ENCODE results near the gene ELMOD3. TPM values are rescaled to one million over a fixed set of nuclear protein-coding genes. Genes with fewer than 3 reads are reported as not detected.

Gene ELMOD3
- polyA plus RNA-seq, 2 donors = 8.7 to 16.1 TPM

DNA sequence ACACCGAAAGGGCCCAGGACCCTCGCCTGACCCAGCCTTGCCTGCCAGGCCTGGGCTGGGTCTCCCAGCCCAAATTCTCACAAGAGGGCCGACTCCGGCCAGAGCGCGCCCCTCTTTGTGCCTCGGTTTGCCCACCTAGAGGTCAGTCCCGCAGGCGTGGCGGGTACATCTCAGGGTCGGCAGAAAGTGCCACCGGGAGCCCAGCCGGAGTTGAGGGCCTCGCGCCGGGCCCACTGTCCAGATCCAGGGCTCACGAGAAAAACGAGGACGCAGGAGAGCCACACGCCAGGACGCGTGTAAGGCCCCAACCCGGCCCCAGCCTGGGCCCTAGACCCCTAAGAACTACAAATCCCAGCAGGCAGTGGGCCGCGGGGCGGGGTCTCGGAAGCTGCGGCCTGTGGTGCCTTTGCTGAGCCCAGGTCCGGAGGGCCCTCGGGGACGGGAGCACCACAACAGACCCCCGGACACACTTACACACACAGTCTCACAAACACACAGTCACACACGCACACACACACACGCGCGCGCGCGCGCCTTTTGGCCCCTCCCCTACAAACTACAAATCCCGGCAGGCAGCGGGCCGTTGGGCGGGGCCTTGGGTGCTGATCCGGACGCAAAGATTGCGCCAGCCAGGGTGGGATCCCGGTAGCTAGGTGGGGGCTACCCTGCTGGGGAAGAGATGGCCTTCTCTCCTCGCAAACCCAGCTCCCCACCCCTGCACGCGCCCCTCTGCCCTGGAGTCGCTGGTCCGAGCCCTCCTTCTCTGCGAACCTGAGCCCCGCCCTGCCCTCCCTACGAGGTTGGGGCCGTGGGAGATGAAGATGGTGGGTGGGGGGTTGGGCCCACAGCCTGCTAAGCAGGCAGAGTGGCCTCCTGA is 63.8 kb downstream of the ELMOD3 start, which contains the start of gene SH2D6:
TSS of gene SH2D6 (plus strand) at position 583 of the 877 bp plus-strand sequence. CDS start 10,752 bp downstream, outside the sequence.
- peak within 1 kb of the TSS; percentile 74 to 86 for H3K4me3 ChIP-seq (ENCODE audit: low read depth in 1 of 2, low read length in 2 of 2)
- H3K4me1 ChIP-seq (ENCODE audit: control insufficient read depth in 2 of 2, insufficient read depth in 2 of 2, low read length in 1 of 2) = peaks cover 11 to 23% of the 10 kb centered on the region in 2 donors
- no peaks in the 10 kb centered on the region for H3K27me3 ChIP-seq (ENCODE audit: control insufficient read depth in 1 of 2, insufficient read depth in 2 of 2, low read length in 2 of 2)
- WGBS, 2 donors = 15 to 16% methylated on average over 57 of the region's 57 CpGs
- peak within 1 kb of the TSS; percentile 96 to 97 for H3K27ac ChIP-seq (ENCODE audit: low read depth in 2 of 2, low read length in 1 of 2)
- no peaks in the 10 kb centered on the region for H3K9me3 ChIP-seq (ENCODE audit: control insufficient read depth in 2 of 2, insufficient read depth in 1 of 2, low read depth in 1 of 2, low read length in 1 of 2)
- no peaks in the 10 kb centered on the region for H3K36me3 ChIP-seq (ENCODE audit: control insufficient read depth in 2 of 2, insufficient read depth in 2 of 2, low read length in 1 of 2)

DNA sequence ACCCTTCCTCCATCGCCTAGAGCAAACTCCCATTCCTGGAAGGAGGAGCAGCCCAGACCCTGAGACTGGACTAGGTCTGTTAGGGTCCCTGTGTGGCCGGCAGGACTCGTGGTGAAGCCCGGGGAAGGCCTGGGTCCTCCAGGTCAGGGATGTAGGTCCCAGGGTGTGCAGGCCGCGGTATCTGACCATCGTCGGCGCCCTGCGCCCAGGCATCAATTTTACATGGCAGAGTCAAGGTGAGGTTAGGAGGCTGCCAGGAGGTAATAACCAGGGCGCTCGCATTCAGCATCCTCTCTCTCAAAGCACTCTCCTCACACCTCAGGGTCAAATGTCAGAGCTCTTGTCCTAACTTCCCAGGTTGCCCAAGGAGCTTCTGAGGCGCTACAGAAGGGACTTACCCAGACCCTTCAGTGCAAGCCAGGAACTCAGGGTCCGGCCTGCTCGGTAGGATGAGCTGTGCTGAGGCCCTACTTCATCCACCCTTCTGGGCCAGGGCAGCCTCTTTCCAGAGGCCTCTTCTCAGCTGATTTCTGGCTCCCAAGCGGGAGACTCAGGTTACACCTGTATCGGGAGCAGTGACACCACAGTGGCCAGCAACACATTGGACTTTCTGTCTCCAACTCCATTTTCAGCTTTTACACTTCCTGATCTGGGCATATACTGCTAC is 64.6 kb downstream of the ELMOD3 start:
- WGBS, 2 donors = 48 to 53% methylated on average over 17 of the region's 17 CpGs
- H3K4me1 ChIP-seq (ENCODE audit: control insufficient read depth in 2 of 2, insufficient read depth in 2 of 2, low read length in 1 of 2) = peaks cover 11 to 23% of the 10 kb centered on the region in 2 donors
- H3K27me3 ChIP-seq (ENCODE audit: control insufficient read depth in 1 of 2, insufficient read depth in 2 of 2, low read length in 2 of 2) = no peaks in the 10 kb centered on the region
- peak overlapping the region; percentile 74 to 86 for H3K4me3 ChIP-seq (ENCODE audit: low read depth in 1 of 2, low read length in 2 of 2)
- no peaks in the 10 kb centered on the region for H3K9me3 ChIP-seq (ENCODE audit: control insufficient read depth in 2 of 2, insufficient read depth in 1 of 2, low read depth in 1 of 2, low read length in 1 of 2)
- no peaks in the 10 kb centered on the region for H3K36me3 ChIP-seq (ENCODE audit: control insufficient read depth in 2 of 2, insufficient read depth in 2 of 2, low read length in 1 of 2)
- peak overlapping the region; percentile 96 to 97 for H3K27ac ChIP-seq (ENCODE audit: low read depth in 2 of 2, low read length in 1 of 2)

DNA sequence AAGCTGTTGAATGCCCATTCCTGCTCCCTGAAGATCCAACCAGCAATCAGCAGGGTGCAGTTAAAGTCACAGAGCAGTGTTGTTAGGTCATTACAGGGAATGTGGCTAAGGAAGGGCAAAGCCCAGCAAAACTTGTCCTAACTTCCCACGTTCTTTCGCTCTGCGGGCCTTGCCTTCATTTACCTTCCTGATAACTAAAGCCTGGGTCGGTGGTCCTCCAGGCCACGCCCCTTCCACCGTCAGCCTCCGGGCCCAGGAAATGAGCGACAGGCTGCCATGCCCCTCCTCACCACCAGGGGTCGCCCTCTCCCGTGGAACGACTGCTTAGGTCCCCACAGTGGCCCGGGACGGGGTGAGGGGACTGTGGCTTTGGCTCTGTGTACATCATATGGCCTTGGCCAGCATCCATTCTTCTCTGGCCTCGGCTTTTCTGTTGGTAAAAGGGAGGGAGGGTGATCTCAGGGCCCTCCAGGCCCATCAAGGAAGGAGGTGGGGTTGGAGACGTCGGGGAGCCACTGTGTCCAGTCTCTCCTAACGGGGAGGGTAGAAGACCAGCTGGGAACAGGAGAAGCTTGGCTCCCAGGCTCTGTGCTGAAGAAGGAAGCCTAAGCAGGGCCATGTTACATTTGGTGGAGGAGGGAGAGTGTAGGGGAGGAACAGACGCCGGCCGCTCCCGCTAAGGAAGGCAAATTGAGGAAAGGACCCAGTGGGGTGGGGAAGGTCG is 66.1 kb downstream of the ELMOD3 start:
- Histone ChIP-seq H3K4me1 (ENCODE audit: control insufficient read depth in 2 of 2, insufficient read depth in 2 of 2, low read length in 1 of 2) (peaks cover 11 to 21% of the 10 kb centered on the region in 2 donors), H3K4me3 (ENCODE audit: low read depth in 1 of 2, low read length in 2 of 2) (no peak overlapping the region), H3K36me3 (ENCODE audit: control insufficient read depth in 2 of 2, insufficient read depth in 2 of 2, low read length in 1 of 2) (no peaks in the 10 kb centered on the region), H3K9me3 (ENCODE audit: control insufficient read depth in 2 of 2, insufficient read depth in 1 of 2, low read depth in 1 of 2, low read length in 1 of 2) (no peaks in the 10 kb centered on the region), H3K27me3 (ENCODE audit: control insufficient read depth in 1 of 2, insufficient read depth in 2 of 2, low read length in 2 of 2) (no peaks in the 10 kb centered on the region), H3K27ac (ENCODE audit: low read depth in 2 of 2, low read length in 1 of 2) (peak overlapping the region; percentile 69 to 96)
- 22 to 24% methylated on average over 22 of the region's 22 CpGs for WGBS, 2 donors

DNA sequence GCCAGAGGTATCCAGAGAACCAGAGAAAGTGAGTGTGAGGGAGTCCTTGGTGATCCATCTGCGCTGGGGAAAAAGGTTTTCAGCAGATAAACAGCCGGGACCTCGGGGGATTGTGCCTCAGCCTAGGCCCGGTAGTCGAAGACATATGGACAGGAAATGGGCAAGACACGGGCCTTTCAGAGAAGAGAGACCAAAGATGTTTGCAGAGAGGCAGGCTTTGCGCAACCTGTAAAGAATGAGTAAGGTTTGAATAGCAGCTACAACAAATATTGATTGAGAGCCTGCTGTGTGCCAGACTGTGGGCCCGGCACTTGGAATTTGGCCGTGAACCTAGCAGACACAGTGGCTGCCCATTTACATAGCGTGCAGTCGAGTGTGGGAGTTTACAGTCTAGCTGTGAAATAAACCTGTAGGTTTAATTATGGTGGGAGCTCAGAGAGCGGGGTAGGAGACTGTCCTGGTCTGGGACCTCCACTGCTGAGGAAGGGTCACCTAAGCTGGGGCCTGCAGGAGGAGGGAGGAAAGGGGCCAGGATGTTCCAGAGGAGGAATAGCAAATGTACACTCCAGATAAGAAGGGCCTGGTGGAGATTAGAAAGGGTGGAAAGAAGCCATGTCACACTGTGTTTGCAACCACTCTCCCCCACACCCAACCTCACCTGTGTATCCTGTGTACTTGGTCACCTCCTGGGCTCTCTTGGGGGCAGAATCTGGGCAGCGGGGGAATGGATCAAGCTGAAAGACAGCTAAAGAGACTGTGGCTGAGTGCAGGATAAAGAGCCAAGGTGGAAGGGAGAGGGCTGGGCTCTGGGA is 66.9 kb downstream of the ELMOD3 start:
- 47 to 49% methylated on average over 13 of the region's 13 CpGs for WGBS, 2 donors
- Histone ChIP-seq H3K27me3 (ENCODE audit: control insufficient read depth in 1 of 2, insufficient read depth in 2 of 2, low read length in 2 of 2) (no peaks in the 10 kb centered on the region), H3K27ac (ENCODE audit: low read depth in 2 of 2, low read length in 1 of 2) (peak overlapping the region; percentile 31 to 69), H3K4me3 (ENCODE audit: low read depth in 1 of 2, low read length in 2 of 2) (no peak overlapping the region), H3K4me1 (ENCODE audit: control insufficient read depth in 2 of 2, insufficient read depth in 2 of 2, low read length in 1 of 2) (peaks cover 11 to 21% of the 10 kb centered on the region in 2 donors), H3K9me3 (ENCODE audit: control insufficient read depth in 2 of 2, insufficient read depth in 1 of 2, low read depth in 1 of 2, low read length in 1 of 2) (no peaks in the 10 kb centered on the region), H3K36me3 (ENCODE audit: control insufficient read depth in 2 of 2, insufficient read depth in 2 of 2, low read length in 1 of 2) (no peaks in the 10 kb centered on the region)

DNA sequence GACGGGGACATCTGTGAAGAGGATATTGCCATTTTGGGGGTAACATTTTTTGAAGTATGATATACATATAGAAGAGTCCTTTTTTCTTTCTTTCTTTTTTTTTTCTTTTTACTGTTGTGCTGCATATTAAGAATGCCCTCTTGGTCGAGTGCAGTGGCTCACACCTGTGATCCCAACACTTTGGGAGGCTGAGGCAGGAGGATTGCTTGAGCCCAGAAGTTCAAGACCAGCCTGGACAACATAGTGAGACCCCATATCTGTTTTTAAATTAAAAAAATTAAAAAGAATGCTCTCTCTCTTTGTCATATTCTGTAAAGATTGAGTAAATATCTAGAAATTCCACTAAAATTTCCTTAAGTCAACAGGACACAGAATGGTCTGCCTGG is 67.5 kb downstream of the ELMOD3 start:
- Histone ChIP-seq H3K27ac (ENCODE audit: low read depth in 2 of 2, low read length in 1 of 2) (no peak overlapping the region), H3K36me3 (ENCODE audit: control insufficient read depth in 2 of 2, insufficient read depth in 2 of 2, low read length in 1 of 2) (no peaks in the 10 kb centered on the region), H3K4me1 (ENCODE audit: control insufficient read depth in 2 of 2, insufficient read depth in 2 of 2, low read length in 1 of 2) (peaks cover 11 to 21% of the 10 kb centered on the region in 2 donors), H3K4me3 (ENCODE audit: low read depth in 1 of 2, low read length in 2 of 2) (no peak overlapping the region), H3K9me3 (ENCODE audit: control insufficient read depth in 2 of 2, insufficient read depth in 1 of 2, low read depth in 1 of 2, low read length in 1 of 2) (no peaks in the 10 kb centered on the region), H3K27me3 (ENCODE audit: control insufficient read depth in 1 of 2, insufficient read depth in 2 of 2, low read length in 2 of 2) (no peaks in the 10 kb centered on the region)
- WGBS, 2 donors = 78 to 89% methylated on average over 2 of the region's 2 CpGs

DNA sequence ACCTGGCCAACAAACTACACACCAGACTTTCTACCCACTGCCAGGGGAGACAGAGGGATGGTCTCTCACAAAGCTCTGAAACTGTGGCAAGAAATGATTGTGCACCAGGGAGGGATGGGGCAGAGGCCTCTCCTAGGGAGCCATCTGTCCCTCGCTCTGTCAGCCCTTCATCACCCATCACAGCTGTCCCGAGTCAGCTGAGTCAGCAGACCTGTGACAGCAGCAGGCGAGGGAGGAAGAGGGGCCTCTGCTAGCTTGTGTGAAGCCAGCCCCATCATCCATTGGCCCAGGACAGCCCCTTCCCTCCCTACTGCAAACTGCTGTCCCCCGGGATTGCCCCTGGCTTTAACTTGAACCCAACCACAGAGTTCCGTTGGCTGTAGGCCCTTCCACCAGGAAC is 69.0 kb downstream of the ELMOD3 start:
- H3K4me1 ChIP-seq (ENCODE audit: control insufficient read depth in 2 of 2, insufficient read depth in 2 of 2, low read length in 1 of 2) = peaks cover 11 to 17% of the 10 kb centered on the region in 2 donors

DNA sequence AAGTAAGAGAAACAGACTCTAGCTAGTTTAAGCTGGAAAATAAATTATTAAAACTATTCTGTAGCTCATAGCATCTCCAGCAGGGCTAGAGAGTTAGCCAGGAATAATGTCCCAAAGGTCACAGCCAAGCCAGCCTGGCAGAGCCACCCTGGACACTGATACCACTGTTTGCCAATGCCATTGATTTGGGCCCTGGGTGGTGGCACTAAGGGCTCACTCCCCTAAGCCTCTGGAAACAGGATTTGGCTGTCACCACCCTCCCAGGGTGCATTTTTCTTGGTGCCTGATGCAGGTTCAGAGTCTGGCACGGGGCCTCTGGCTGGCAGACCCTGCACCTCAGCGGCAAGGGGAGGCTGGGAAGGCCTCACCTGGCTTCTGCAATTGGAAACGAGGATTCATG is 71.0 kb downstream of the ELMOD3 start:
- Histone ChIP-seq H3K9me3 (ENCODE audit: control insufficient read depth in 2 of 2, insufficient read depth in 1 of 2, low read depth in 1 of 2, low read length in 1 of 2) (no peaks in the 10 kb centered on the region), H3K27me3 (ENCODE audit: control insufficient read depth in 1 of 2, insufficient read depth in 2 of 2, low read length in 2 of 2) (no peaks in the 10 kb centered on the region), H3K4me1 (ENCODE audit: control insufficient read depth in 2 of 2, insufficient read depth in 2 of 2, low read length in 1 of 2) (peaks cover 7 to 10% of the 10 kb centered on the region in 2 donors), H3K27ac (ENCODE audit: low read depth in 2 of 2, low read length in 1 of 2) (no peak overlapping the region), H3K36me3 (ENCODE audit: control insufficient read depth in 2 of 2, insufficient read depth in 2 of 2, low read length in 1 of 2) (no peaks in the 10 kb centered on the region), H3K4me3 (ENCODE audit: low read depth in 1 of 2, low read length in 2 of 2) (no peak overlapping the region)
- 78 to 88% methylated on average over 3 of the region's 3 CpGs for WGBS, 2 donors

More for the DNA sequence above, 69.0 kb downstream of the ELMOD3 start:
- H3K27me3 ChIP-seq (ENCODE audit: control insufficient read depth in 1 of 2, insufficient read depth in 2 of 2, low read length in 2 of 2) = no peaks in the 10 kb centered on the region
- H3K27ac ChIP-seq (ENCODE audit: low read depth in 2 of 2, low read length in 1 of 2) = no peak overlapping the region
- WGBS, 2 donors = 76 to 79% methylated on average over 5 of the region's 5 CpGs
- no peaks in the 10 kb centered on the region for H3K9me3 ChIP-seq (ENCODE audit: control insufficient read depth in 2 of 2, insufficient read depth in 1 of 2, low read depth in 1 of 2, low read length in 1 of 2)
- no peaks in the 10 kb centered on the region for H3K36me3 ChIP-seq (ENCODE audit: control insufficient read depth in 2 of 2, insufficient read depth in 2 of 2, low read length in 1 of 2)
- no peak overlapping the region for H3K4me3 ChIP-seq (ENCODE audit: low read depth in 1 of 2, low read length in 2 of 2)

DNA sequence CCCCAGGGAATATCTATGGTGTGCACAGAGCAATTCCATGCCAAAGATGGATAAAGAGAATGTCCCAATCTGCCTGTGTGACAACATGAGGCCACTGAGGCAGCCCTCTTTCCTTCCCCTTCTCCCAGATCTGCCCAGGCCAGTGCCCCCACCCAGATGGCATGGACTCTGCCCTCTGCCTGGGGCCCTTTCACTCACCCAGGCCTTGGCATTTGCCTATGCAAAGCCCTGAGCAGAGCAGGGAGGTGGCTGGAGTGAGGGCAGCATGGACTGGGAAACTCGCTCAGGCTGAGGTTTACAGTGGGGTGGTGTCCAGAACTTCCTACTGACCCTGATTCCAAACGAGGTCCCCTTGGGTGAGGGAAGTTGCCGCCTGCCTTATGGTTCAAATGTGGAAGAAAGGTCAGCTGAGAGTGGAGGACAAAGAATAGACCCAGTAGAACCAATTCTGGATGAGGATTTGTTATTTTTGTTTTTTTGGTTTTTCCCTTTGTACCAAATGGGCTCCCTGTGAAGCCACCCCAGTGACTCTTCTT is 72.8 kb downstream of the ELMOD3 start:
- no peaks in the 10 kb centered on the region for H3K9me3 ChIP-seq (ENCODE audit: control insufficient read depth in 2 of 2, insufficient read depth in 1 of 2, low read depth in 1 of 2, low read length in 1 of 2)
- no peaks in the 10 kb centered on the region for H3K27me3 ChIP-seq (ENCODE audit: control insufficient read depth in 1 of 2, insufficient read depth in 2 of 2, low read length in 2 of 2)
- no peak overlapping the region for H3K27ac ChIP-seq (ENCODE audit: low read depth in 2 of 2, low read length in 1 of 2)
- peaks cover 0 to 2% of the 10 kb centered on the region in 2 donors for H3K4me1 ChIP-seq (ENCODE audit: control insufficient read depth in 2 of 2, insufficient read depth in 2 of 2, low read length in 1 of 2)
- no peak overlapping the region for H3K4me3 ChIP-seq (ENCODE audit: low read depth in 1 of 2, low read length in 2 of 2)
- H3K36me3 ChIP-seq (ENCODE audit: control insufficient read depth in 2 of 2, insufficient read depth in 2 of 2, low read length in 1 of 2) = no peaks in the 10 kb centered on the region
- 56 to 75% methylated on average over 3 of the region's 3 CpGs for WGBS, 2 donors

All from esophagus (tissue), 2 donors.